ENCODE data around the gene HHAT.
"Not testable (repeated sequence)": the region's sequence is repeated elsewhere in the genome, so short reads cannot be mapped to it uniquely, and the experiment has no call there.

The HHAT gene

DNA sequence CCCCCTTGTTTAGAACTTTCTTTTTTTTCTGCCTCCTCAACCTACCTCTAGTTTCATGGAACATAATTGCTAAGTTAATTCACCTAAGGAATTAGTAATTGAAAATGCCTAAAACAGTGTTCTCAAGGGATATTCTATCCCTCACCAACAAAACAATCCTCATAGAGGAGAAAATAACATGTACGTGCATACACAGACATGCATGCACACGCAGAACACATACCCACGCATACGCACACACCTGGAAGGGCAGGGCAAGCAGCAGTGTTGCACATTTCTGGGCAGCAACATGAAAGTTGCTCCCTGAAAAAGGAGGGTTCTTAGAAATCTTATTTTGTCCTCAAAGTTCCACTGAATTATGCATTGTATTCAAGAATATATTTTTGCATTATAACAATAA lies 76.6 kb downstream of the HHAT start:
- H3K4me3 ChIP-seq (ENCODE audit: low read depth in 1 of 2, low read length in 2 of 2) = no peak overlapping the region
- H3K27me3 ChIP-seq (ENCODE audit: insufficient read depth, low read length, poor library complexity) = no peaks in the 10 kb centered on the region
- no peaks in the 10 kb centered on the region for H4K20me1 ChIP-seq (ENCODE audit: insufficient read depth, low read length)
- no peak overlapping the region for H3K27ac ChIP-seq (ENCODE audit: low read length)
- no peak overlapping the region for H3K9ac ChIP-seq (ENCODE audit: low read depth, low read length)
- TF ChIP-seq EZH2 (IDR thresholded peaks at IDR 0.05; ENCODE audit: borderline replicate concordance, low read depth, low read length, severe bottlenecking) = no peak
- TF ChIP-seq, protein P1, sequence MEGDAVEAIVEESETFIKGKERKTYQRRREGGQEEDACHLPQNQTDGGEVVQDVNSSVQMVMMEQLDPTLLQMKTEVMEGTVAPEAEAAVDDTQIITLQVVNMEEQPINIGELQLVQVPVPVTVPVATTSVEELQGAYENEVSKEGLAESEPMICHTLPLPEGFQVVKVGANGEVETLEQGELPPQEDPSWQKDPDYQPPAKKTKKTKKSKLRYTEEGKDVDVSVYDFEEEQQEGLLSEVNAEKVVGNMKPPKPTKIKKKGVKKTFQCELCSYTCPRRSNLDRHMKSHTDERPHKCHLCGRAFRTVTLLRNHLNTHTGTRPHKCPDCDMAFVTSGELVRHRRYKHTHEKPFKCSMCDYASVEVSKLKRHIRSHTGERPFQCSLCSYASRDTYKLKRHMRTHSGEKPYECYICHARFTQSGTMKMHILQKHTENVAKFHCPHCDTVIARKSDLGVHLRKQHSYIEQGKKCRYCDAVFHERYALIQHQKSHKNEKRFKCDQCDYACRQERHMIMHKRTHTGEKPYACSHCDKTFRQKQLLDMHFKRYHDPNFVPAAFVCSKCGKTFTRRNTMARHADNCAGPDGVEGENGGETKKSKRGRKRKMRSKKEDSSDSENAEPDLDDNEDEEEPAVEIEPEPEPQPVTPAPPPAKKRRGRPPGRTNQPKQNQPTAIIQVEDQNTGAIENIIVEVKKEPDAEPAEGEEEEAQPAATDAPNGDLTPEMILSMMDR (IDR thresholded peaks at IDR 0.05; ENCODE audit: borderline replicate concordance, extremely low read depth, low read length, poor library complexity, severe bottlenecking) = no peak
- H3K36me3 ChIP-seq (ENCODE audit: insufficient read depth, low read length) = no peaks in the 10 kb centered on the region
- no peaks in the 10 kb centered on the region for H3K9me3 ChIP-seq (ENCODE audit: insufficient read depth, low read length, severe bottlenecking)
- H3K79me2 ChIP-seq (ENCODE audit: insufficient read depth, low read length) = no peaks in the 10 kb centered on the region
- H3K4me1 ChIP-seq (ENCODE audit: insufficient read depth, low read length) = no peaks in the 10 kb centered on the region
- H3K4me2 ChIP-seq (ENCODE audit: insufficient read depth, low read length) = no peak overlapping the region
- DNase-seq (no peak), ATAC-seq (ENCODE audit: insufficient read depth, low read depth) (no peak)
- H2AFZ ChIP-seq (ENCODE audit: low read depth, low read length) = no peak overlapping the region

DNA sequence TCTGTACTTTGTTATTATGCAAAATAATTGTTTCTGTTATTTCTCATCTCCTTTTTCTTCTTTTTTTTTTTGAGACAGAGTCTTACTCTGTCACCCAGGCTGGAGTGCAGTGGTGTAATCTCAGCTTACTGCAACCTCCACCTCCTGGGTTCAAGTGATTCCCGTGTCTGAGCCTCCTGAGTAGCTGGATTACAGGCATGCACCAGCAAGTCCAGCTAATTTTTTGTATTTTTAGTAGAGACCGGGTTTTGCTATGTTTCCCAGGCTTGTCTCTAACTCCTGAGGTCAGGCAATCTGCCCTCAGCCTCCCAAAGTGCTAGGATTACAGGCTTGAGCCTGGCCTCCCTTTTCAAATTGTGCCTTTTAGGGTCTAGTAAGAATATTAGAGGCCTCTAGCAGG lies 77.6 kb downstream of the HHAT start:
- not testable (repeated sequence) for H3K9me3 ChIP-seq (ENCODE audit: insufficient read depth, low read length, severe bottlenecking); H3K9ac ChIP-seq (ENCODE audit: low read depth, low read length); H4K20me1 ChIP-seq (ENCODE audit: insufficient read depth, low read length); H3K4me2 ChIP-seq (ENCODE audit: insufficient read depth, low read length); H3K4me1 ChIP-seq (ENCODE audit: insufficient read depth, low read length); H3K79me2 ChIP-seq (ENCODE audit: insufficient read depth, low read length); H3K27me3 ChIP-seq (ENCODE audit: insufficient read depth, low read length, poor library complexity); H3K36me3 ChIP-seq (ENCODE audit: insufficient read depth, low read length); H2AFZ ChIP-seq (ENCODE audit: low read depth, low read length); H3K4me3 ChIP-seq (ENCODE audit: low read depth in 1 of 2, low read length in 2 of 2); H3K27ac ChIP-seq (ENCODE audit: low read length); DNase-seq; ATAC-seq (ENCODE audit: insufficient read depth, low read depth)

DNA sequence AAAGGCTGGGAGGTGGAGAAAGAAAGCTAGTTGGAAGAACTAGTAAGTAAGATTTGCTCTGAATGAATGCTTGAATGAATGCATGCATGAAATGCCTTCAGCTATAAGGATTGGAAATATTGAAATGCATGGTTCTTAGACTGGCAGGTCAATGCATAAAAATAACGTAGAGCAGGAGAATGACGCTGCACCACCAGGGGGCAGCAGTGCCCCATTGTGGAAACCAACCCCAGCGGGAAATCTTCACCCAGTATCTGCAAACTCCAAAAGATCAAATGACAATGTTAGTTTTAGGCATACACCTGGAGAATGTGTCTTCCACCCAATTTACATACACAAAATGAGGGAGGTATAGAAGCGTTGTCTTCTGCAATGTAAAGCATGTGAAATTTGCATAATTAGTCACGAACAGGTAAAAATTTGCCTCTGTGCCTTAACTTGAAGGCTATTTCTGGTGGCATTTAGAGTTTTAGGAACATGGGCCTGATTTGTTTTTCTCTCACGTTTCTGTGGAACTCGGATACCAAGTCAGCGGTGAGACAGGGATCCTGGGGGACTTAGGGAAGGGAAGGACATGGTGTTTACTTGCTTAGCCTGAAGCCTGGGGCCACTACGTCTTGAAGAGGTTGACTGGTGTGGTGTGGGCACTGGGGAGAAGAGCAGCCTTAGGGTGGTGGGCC lies 78.6 kb downstream of the HHAT start:
- no peak for TF ChIP-seq EZH2 (IDR thresholded peaks at IDR 0.05; ENCODE audit: borderline replicate concordance, low read depth, low read length, severe bottlenecking)
- TF ChIP-seq, protein P1 (IDR thresholded peaks at IDR 0.05; ENCODE audit: borderline replicate concordance, extremely low read depth, low read length, poor library complexity, severe bottlenecking) = peak; percentile 94

DNA sequence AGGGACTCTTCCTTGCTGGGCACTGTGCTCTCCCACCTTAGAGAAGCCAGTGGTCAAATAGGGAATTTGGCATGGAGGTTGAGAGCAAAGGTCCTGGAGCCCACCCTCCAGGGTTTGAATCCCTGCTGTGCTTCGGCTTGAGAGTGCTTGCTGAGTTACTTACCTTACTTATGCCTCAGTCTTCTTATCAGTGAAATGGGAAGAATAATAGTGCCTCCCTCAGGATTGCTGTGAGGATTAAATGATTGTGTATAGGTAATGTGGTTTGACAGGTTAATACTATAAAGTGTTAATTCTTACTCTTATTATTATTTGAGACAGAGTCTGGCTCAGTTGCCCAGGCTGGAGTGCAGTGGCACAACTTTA lies 79.2 kb downstream of the HHAT start:
- no peak overlapping the region for H3K27ac ChIP-seq (ENCODE audit: low read length)
- H3K4me2 ChIP-seq (ENCODE audit: insufficient read depth, low read length) = no peak overlapping the region
- H3K79me2 ChIP-seq (ENCODE audit: insufficient read depth, low read length) = no peaks in the 10 kb centered on the region
- TF ChIP-seq, protein P1 (IDR thresholded peaks at IDR 0.05; ENCODE audit: borderline replicate concordance, extremely low read depth, low read length, poor library complexity, severe bottlenecking) = no peak
- TF ChIP-seq EZH2 (IDR thresholded peaks at IDR 0.05; ENCODE audit: borderline replicate concordance, low read depth, low read length, severe bottlenecking) = no peak
- H2AFZ ChIP-seq (ENCODE audit: low read depth, low read length) = no peak overlapping the region
- H3K4me1 ChIP-seq (ENCODE audit: insufficient read depth, low read length) = no peaks in the 10 kb centered on the region
- H3K27me3 ChIP-seq (ENCODE audit: insufficient read depth, low read length, poor library complexity) = no peaks in the 10 kb centered on the region
- no peak for DNase-seq
- no peaks in the 10 kb centered on the region for H3K9me3 ChIP-seq (ENCODE audit: insufficient read depth, low read length, severe bottlenecking)
- no peak for ATAC-seq (ENCODE audit: insufficient read depth, low read depth)
- H3K4me3 ChIP-seq (ENCODE audit: low read depth in 1 of 2, low read length in 2 of 2) = no peak overlapping the region
- no peak overlapping the region for H3K9ac ChIP-seq (ENCODE audit: low read depth, low read length)
- H3K36me3 ChIP-seq (ENCODE audit: insufficient read depth, low read length) = no peaks in the 10 kb centered on the region
- no peaks in the 10 kb centered on the region for H4K20me1 ChIP-seq (ENCODE audit: insufficient read depth, low read length)

More for the DNA sequence above, 78.6 kb downstream of the HHAT start:
- no peaks in the 10 kb centered on the region for H3K9me3 ChIP-seq (ENCODE audit: insufficient read depth, low read length, severe bottlenecking)
- H3K79me2 ChIP-seq (ENCODE audit: insufficient read depth, low read length) = no peaks in the 10 kb centered on the region
- H4K20me1 ChIP-seq (ENCODE audit: insufficient read depth, low read length) = no peaks in the 10 kb centered on the region
- DNase-seq (peak; percentile 72), ATAC-seq (ENCODE audit: insufficient read depth, low read depth) (peak; percentile 87)
- no peak overlapping the region for H3K9ac ChIP-seq (ENCODE audit: low read depth, low read length)
- no peaks in the 10 kb centered on the region for H3K4me1 ChIP-seq (ENCODE audit: insufficient read depth, low read length)
- H3K27me3 ChIP-seq (ENCODE audit: insufficient read depth, low read length, poor library complexity) = no peaks in the 10 kb centered on the region
- no peaks in the 10 kb centered on the region for H3K36me3 ChIP-seq (ENCODE audit: insufficient read depth, low read length)
- no peak overlapping the region for H3K27ac ChIP-seq (ENCODE audit: low read length)
- H3K4me2 ChIP-seq (ENCODE audit: insufficient read depth, low read length) = no peak overlapping the region
- H2AFZ ChIP-seq (ENCODE audit: low read depth, low read length) = no peak overlapping the region
- no peak overlapping the region for H3K4me3 ChIP-seq (ENCODE audit: low read depth in 1 of 2, low read length in 2 of 2)
